HL-60 (cell line): ENCODE data around the gene IFT43.

ENCODE experiments used
- DNase-seq, 2 experiments: peaks; one replicate each; pipeline ENCODE4 v3.0.0-alpha.2; 2010 to 2020; ENCODE audit warnings: low read depth in 1 of 2, low spot score in 1 of 2
- H3K27ac ChIP-seq: fragments of 250-450 bp; sonication (Bioruptor Pico); replicated peaks from 2 replicates; pipeline ENCODE4 v1.5.1; 2020; ENCODE audit warnings: mild to moderate bottlenecking, moderate library complexity
- H3K27me3 ChIP-seq: fragments of 250-450 bp; sonication (Bioruptor Pico); 2 replicates; pipeline ENCODE4 v1.5.1; 2021; ENCODE audit warnings: mild to moderate bottlenecking, moderate library complexity; ENCODE audit not compliant: insufficient read depth, poor library complexity, severe bottlenecking
- H3K4me3 ChIP-seq: replicated peaks from 2 replicates; pipeline ENCODE4 v1.5.1; 2011; ENCODE audit warnings: mild to moderate bottlenecking, control low read depth, low read length; ENCODE audit not compliant: insufficient read depth
- GABPA ChIP-seq: IDR thresholded peaks from 2 replicates; pipeline ENCODE4 v1.6.1; 2012; ENCODE audit warnings: low read depth
- POLR2AphosphoS5 ChIP-seq: IDR thresholded peaks from 2 replicates; pipeline ENCODE4 v1.6.1; 2012; ENCODE audit warnings: low read depth
- REST ChIP-seq: IDR thresholded peaks from 2 replicates; pipeline ENCODE4 v1.6.1; 2012; ENCODE audit warnings: low read depth; ENCODE audit not compliant: insufficient replicate concordance
- SPI1 ChIP-seq: IDR thresholded peaks from 2 replicates; pipeline ENCODE4 v1.6.1; 2012; ENCODE audit warnings: low read depth, mild to moderate bottlenecking, borderline replicate concordance
- TF ChIP-seq, protein P1 (sequence below): IDR thresholded peaks from one replicate; pipeline ENCODE4 v1.5.1; 2011; ENCODE audit warnings: low read length, control low read depth, inconsistent platforms; ENCODE audit not compliant: insufficient read depth

Gene IFT43

GRCh38 chr14:76088326-76088725, 102.8 kb downstream of the IFT43 start:
- no peak for DNase-seq
- H3K27me3 ChIP-seq: no peaks in the 10 kb centered on the region
- no peak overlapping the region for H3K27ac ChIP-seq
- H3K4me3 ChIP-seq: no peak overlapping the region
- TF ChIP-seq SPI1: no peak
- TF ChIP-seq, protein P1, sequence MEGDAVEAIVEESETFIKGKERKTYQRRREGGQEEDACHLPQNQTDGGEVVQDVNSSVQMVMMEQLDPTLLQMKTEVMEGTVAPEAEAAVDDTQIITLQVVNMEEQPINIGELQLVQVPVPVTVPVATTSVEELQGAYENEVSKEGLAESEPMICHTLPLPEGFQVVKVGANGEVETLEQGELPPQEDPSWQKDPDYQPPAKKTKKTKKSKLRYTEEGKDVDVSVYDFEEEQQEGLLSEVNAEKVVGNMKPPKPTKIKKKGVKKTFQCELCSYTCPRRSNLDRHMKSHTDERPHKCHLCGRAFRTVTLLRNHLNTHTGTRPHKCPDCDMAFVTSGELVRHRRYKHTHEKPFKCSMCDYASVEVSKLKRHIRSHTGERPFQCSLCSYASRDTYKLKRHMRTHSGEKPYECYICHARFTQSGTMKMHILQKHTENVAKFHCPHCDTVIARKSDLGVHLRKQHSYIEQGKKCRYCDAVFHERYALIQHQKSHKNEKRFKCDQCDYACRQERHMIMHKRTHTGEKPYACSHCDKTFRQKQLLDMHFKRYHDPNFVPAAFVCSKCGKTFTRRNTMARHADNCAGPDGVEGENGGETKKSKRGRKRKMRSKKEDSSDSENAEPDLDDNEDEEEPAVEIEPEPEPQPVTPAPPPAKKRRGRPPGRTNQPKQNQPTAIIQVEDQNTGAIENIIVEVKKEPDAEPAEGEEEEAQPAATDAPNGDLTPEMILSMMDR: no peak
- TF ChIP-seq REST: no peak
- no peak for TF ChIP-seq POLR2AphosphoS5
- no peak for TF ChIP-seq GABPA

GRCh38 chr14:76088771-76089571, 103.4 kb downstream of the IFT43 start:
- TF ChIP-seq REST (no peak), SPI1 (no peak), POLR2AphosphoS5 (no peak), GABPA (no peak)
- TF ChIP-seq, protein P1: no peak
- Histone ChIP-seq H3K27me3 (no peaks in the 10 kb centered on the region), H3K27ac (no peak overlapping the region), H3K4me3 (no peak overlapping the region)
- DNase-seq: no peak

DNA sequence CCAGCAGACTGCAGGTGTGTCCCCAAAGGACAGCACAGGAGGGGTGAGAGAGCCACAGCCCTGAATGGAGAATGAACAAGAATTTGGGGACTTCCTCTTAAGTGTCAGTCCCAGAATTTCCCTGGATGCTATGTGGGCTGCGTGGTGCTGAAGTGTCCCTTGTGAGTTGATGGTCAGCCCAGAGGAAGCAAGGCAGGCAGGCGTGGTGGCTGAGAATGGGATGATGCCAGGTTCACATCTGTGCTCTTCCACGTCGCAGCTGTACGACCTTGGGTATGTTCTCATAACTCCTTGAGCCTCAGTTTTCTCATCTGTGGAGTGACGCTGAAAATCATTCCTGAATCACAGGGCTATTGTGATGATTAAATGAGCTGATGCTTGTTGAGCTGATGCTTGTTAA, 104.0 kb downstream of the IFT43 start:
- H3K27ac ChIP-seq: no peak overlapping the region
- no peak for DNase-seq
- H3K27me3 ChIP-seq: no peaks in the 10 kb centered on the region
- TF ChIP-seq SPI1: no peak
- TF ChIP-seq POLR2AphosphoS5: no peak
- TF ChIP-seq, protein P1: no peak
- TF ChIP-seq REST: no peak
- TF ChIP-seq GABPA: no peak
- H3K4me3 ChIP-seq: no peak overlapping the region
